GM23248 (cell line): Measurements from ENCODE around the gene SBF2.

Experiments used
- EZH2 ChIP-seq: fragments of 200-600 bp; sonication (generic); IDR thresholded peaks from 2 replicates; pipeline ENCODE4 v1.6.1; 2018; ENCODE audit warnings: antibody characterized with exemption, mild to moderate bottlenecking; ENCODE audit not compliant: insufficient read depth, poor library complexity, severe bottlenecking
- EZH2phosphoT487 ChIP-seq: fragments of 200-600 bp; sonication (generic); IDR thresholded peaks from 2 replicates; pipeline ENCODE4 v1.6.1; 2018; ENCODE audit warnings: antibody characterized with exemption, moderate library complexity, mild to moderate bottlenecking, low read depth; ENCODE audit not compliant: insufficient read depth

GRCh38 chr11:10096987-10097386, 197.0 kb downstream of the SBF2 start:
- TF ChIP-seq EZH2: no peak
- TF ChIP-seq EZH2phosphoT487: no peak
